Mesothelial cell of epicardium (in vitro differentiated cells): Measurements from ENCODE around the gene RSRP1. TPM values are rescaled to one million over a fixed set of nuclear protein-coding genes. Genes with fewer than 3 reads are reported as not detected.
A peak's percentile ranks its signal among the peaks of the same experiment; 100 is the strongest.

Source experiments
- DNase-seq, 2 experiments: peaks; one replicate each; pipeline ENCODE4 v3.0.0; 2021; ENCODE audit warnings: low spot score in 2 of 2; ENCODE audit not compliant: unreplicated experiment in 2 of 2
- H3K27ac Mint-ChIP-seq: 2 replicates; pipeline ENCODE4 v1.8.0; 2021; ENCODE audit warnings: mixed read lengths
- H3K27me3 Mint-ChIP-seq: 2 replicates; pipeline ENCODE4 v1.8.0; 2021; ENCODE audit warnings: low read depth, mixed read lengths
- H3K36me3 Mint-ChIP-seq: 2 replicates; pipeline ENCODE4 v1.8.0; 2021; ENCODE audit warnings: mixed read lengths
- H3K4me1 Mint-ChIP-seq: 2 replicates; pipeline ENCODE4 v1.8.0; 2021; ENCODE audit warnings: mixed read lengths
- H3K4me3 Mint-ChIP-seq: 2 replicates; pipeline ENCODE4 v1.8.0; 2021; ENCODE audit warnings: mild to moderate bottlenecking, moderate library complexity, mixed read lengths
- H3K9me3 Mint-ChIP-seq: 2 replicates; pipeline ENCODE4 v1.8.0; 2021; ENCODE audit warnings: mixed read lengths
- CTCF ChIP-seq: fragments of 200-600 bp; sonication (generic); IDR thresholded peaks from one replicate; pipeline ENCODE4 v1.5.0; 2021; ENCODE audit warnings: antibody characterized with exemption; ENCODE audit not compliant: unreplicated experiment
- total RNA-seq: library from RNA; stranded (reverse); gene quantifications from 3 replicates; pipeline ENCODE4 v1.2.1, GENCODE V29; 2021

Gene RSRP1
- total RNA-seq, 1 donor from 2014 or later, result 150 TPM

DNA sequence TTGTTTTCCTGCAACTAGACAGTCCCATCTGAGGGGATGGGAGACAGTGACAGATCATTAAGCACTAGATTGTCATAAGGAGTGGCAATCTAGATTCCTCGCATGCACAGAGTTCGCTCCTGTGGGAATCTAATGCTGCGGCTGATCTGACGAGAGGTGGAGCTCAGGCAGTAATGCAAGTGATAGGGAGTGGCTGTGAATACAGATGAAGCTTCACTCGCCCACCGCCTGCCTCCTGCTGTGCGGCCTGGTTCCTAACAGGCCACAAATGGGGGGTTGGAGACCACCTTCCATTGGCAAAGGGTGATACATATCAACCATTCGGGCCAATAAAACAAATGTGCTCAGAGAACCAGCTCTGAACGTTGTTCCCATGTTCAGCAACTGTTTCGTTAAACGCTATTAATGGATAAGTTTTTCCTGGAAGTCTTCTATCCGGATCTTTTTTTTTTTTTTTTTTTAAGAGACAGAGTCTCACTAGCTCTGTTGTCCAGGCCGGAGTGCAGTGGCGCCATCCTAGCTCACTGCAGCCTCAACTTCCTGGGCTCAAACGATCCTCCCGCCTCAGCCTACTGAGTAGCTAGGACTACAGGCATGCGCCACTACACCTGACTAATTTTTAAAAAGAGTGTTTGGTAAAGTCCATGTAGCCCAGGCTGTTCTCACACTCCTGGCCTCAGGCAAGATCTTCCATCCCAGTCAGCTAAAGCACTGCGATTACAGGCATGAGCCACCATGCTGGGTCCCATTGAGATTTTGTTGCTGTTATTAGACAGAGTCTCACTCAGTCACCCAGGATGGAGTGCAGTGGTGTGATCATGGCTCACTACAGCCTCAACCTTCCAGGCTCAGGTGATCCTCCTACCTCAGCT, 8.7 kb upstream of the RSRP1 start:
- Mint-ChIP-seq H3K27ac (no peak overlapping the region), H3K4me1 (no peaks in the 10 kb centered on the region), H3K27me3 (no peaks in the 10 kb centered on the region), H3K9me3 (no peaks in the 10 kb centered on the region), H3K36me3 (peaks cover 1% of the 10 kb centered on the region), H3K4me3 (no peak overlapping the region)
- no peak for DNase-seq
- TF ChIP-seq CTCF, result no peak

GRCh38 chr1:25253911-25254310, 6.7 kb upstream of the RSRP1 start:
- DNase-seq, result no peak
- Mint-ChIP-seq H3K27ac (no peak overlapping the region), H3K27me3 (no peaks in the 10 kb centered on the region), H3K4me3 (no peak overlapping the region), H3K9me3 (no peaks in the 10 kb centered on the region), H3K4me1 (peaks cover 4% of the 10 kb centered on the region), H3K36me3 (peaks cover 1% of the 10 kb centered on the region)
- no peak for TF ChIP-seq CTCF

DNA sequence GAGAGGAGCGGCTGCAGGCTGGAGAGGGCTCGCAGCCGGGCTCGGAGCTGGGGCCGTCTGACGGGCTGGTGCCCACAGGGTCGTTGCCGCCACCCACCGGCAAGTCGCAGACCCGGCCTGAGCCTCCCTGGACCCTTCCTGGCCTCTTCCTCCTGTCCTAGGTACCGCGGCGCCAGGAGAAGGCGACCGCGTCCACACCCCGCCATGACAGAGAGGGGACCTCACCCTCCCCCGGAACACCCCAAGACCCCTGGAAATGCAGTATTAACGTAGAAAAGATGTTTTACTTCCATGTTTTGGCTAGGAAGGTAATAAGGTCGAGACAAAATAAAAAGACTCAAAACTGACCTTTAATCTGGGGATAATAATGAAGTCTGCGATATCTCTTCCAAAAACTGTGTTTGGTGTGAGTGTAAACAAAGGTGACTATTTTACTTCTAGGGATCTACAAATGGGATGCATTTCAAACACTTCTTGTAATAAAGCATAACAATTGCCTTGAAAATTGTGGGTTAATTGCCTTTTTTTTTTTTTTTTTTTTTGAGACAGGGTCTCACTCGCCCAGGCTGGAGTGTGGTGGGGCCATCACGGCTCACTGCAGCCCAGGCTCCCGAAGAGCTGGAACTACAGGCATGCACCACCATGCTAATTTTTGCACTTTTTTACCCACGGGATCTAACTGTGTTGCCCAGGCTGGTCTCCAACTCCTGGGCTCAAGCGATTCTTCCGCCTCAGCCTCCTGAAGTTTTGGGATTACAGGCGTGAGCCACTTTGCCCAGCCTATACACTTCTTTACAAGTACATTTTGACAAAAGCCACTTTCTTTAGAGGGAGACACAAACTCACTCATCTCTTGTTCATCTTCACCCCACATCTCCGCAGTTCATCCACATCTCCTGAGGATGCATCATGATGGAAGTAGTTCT, 838 bp upstream of the RSRP1 start:
- Mint-ChIP-seq H3K36me3 (peaks cover 12% of the 10 kb centered on the region), H3K9me3 (no peaks in the 10 kb centered on the region), H3K4me1 (peaks cover 32% of the 10 kb centered on the region), H3K27ac (peak overlapping the region; percentile 90), H3K27me3 (no peaks in the 10 kb centered on the region), H3K4me3 (peak overlapping the region; percentile 95)
- DNase-seq, result no peak
- no peak for TF ChIP-seq CTCF

- Mint-ChIP-seq H3K9me3 (no peaks in the 10 kb centered on the region), H3K27me3 (no peaks in the 10 kb centered on the region), H3K4me3 (peak overlapping the region; percentile 95), H3K36me3 (peaks cover 16% of the 10 kb centered on the region), H3K4me1 (peaks cover 32% of the 10 kb centered on the region), H3K27ac (peak overlapping the region; percentile 99)
- DNase-seq, result peak in 1 of 2 experiments; percentile 64
- no peak for TF ChIP-seq CTCF
Observed at GRCh38 chr1:25246600-25247023, 642 bp downstream of the RSRP1 start.

- Mint-ChIP-seq H3K27ac (peak overlapping the region; percentile 99), H3K36me3 (peaks cover 16% of the 10 kb centered on the region)
- TF ChIP-seq CTCF, result no peak
Observed at GRCh38 chr1:25245809-25246599, 1.2 kb downstream of the RSRP1 start.

More at GRCh38 chr1:25245809-25246599, 1.2 kb downstream of the RSRP1 start:
- H3K4me3 Mint-ChIP-seq, result peak overlapping the region; percentile 95
- no peaks in the 10 kb centered on the region for H3K9me3 Mint-ChIP-seq
- no peak for DNase-seq
- H3K4me1 Mint-ChIP-seq, result peaks cover 32% of the 10 kb centered on the region
- no peaks in the 10 kb centered on the region for H3K27me3 Mint-ChIP-seq
